ENCODE data around the gene NAT16. TPM values are rescaled to one million over a fixed set of nuclear protein-coding genes. Genes with fewer than 3 reads are reported as not detected.
A peak's percentile ranks its signal among the peaks of the same experiment; 100 is the strongest.

The NAT16 gene
- total and polyA plus RNA-seq, 2 experiments from 2014 or later = 0.27 TPM; not detected in 1

- H3K4me1 ChIP-seq (ENCODE audit: low read depth) = peaks cover 12% of the 10 kb centered on the region
- no peak overlapping the region for H3K27ac ChIP-seq
- DNase-seq (ENCODE audit: low read depth in 1 of 2, low spot score in 1 of 2) = no peak
- peaks cover 51% of the 10 kb centered on the region for H3K27me3 ChIP-seq
- H3K9me3 ChIP-seq (ENCODE audit: low read depth) = no peaks in the 10 kb centered on the region
- no peak overlapping the region for H3K4me3 ChIP-seq
- TF ChIP-seq CTCF (IDR thresholded peaks at IDR 0.05; ENCODE audit: low read depth, low read length) = no peak
- no peaks in the 10 kb centered on the region for H3K36me3 ChIP-seq
These were observed 20.1 kb downstream of the NAT16 start for GRCh38 chr7:101159696-101160674.

GRCh38 chr7:101156866-101157589 is 23.1 kb downstream of the NAT16 start:
- no peak overlapping the region for H3K27ac ChIP-seq
- H3K4me1 ChIP-seq (ENCODE audit: low read depth) = no peaks in the 10 kb centered on the region

GRCh38 chr7:101156277-101156676 is 23.8 kb downstream of the NAT16 start:
- Histone ChIP-seq H3K36me3 (no peaks in the 10 kb centered on the region), H3K9me3 (ENCODE audit: low read depth) (no peaks in the 10 kb centered on the region), H3K4me3 (no peak overlapping the region), H3K27me3 (peaks cover 14% of the 10 kb centered on the region), H3K4me1 (ENCODE audit: low read depth) (no peaks in the 10 kb centered on the region), H3K27ac (no peak overlapping the region)
- no peak for DNase-seq (ENCODE audit: low read depth in 1 of 2, low spot score in 1 of 2)
- peak; percentile 25 for TF ChIP-seq CTCF (IDR thresholded peaks at IDR 0.05; ENCODE audit: low read depth, low read length)

More at GRCh38 chr7:101156866-101157589, 23.1 kb downstream of the NAT16 start:
- H3K36me3 ChIP-seq = no peaks in the 10 kb centered on the region
- no peak overlapping the region for H3K4me3 ChIP-seq
- H3K27me3 ChIP-seq = peaks cover 21% of the 10 kb centered on the region
- TF ChIP-seq CTCF (IDR thresholded peaks at IDR 0.05; ENCODE audit: low read depth, low read length) = no peak
- H3K9me3 ChIP-seq (ENCODE audit: low read depth) = no peaks in the 10 kb centered on the region
- no peak for DNase-seq (ENCODE audit: low read depth in 1 of 2, low spot score in 1 of 2)

GRCh38 chr7:101155303-101155702 is 24.8 kb downstream of the NAT16 start:
- H3K27me3 ChIP-seq = peaks cover 4% of the 10 kb centered on the region
- H3K36me3 ChIP-seq = no peaks in the 10 kb centered on the region
- H3K27ac ChIP-seq = no peak overlapping the region
- H3K9me3 ChIP-seq (ENCODE audit: low read depth) = no peaks in the 10 kb centered on the region
- H3K4me3 ChIP-seq = peak overlapping the region; percentile 86
- H3K4me1 ChIP-seq (ENCODE audit: low read depth) = no peaks in the 10 kb centered on the region
- no peak for TF ChIP-seq CTCF (IDR thresholded peaks at IDR 0.05; ENCODE audit: low read depth, low read length)
- DNase-seq (ENCODE audit: low read depth in 1 of 2, low spot score in 1 of 2) = no peak

GRCh38 chr7:101154693-101155102 is 25.4 kb downstream of the NAT16 start:
- H3K27me3 ChIP-seq = no peaks in the 10 kb centered on the region
- H3K4me1 ChIP-seq (ENCODE audit: low read depth) = no peaks in the 10 kb centered on the region
- H3K4me3 ChIP-seq = peak overlapping the region; percentile 86
- H3K36me3 ChIP-seq = no peaks in the 10 kb centered on the region
- H3K27ac ChIP-seq = no peak overlapping the region
- H3K9me3 ChIP-seq (ENCODE audit: low read depth) = no peaks in the 10 kb centered on the region
- DNase-seq (ENCODE audit: low read depth in 1 of 2, low spot score in 1 of 2) = peak in 1 of 2 donors; percentile 30
- TF ChIP-seq CTCF (IDR thresholded peaks at IDR 0.05; ENCODE audit: low read depth, low read length) = no peak

All from cardiac muscle cell (in vitro differentiated cells and primary cell).